ENCODE results near the gene UPF3A. TPM values are rescaled to one million over a fixed set of nuclear protein-coding genes. Genes with fewer than 3 reads are reported as not detected.

The UPF3A gene
- total and polyA plus RNA-seq, 10 of the 15 experiments (the other 5 are each of a cell fraction or from before 2014, with no cell fraction given): 18.6 to 61.5 (median 43.3) TPM

- TF ChIP-seq CHD2 (IDR thresholded peaks at IDR 0.05; ENCODE audit: borderline replicate concordance, low read depth, low read length) (peak; percentile 97), SMAD5 (IDR thresholded peaks at IDR 0.05; ENCODE audit: low read depth) (peak; percentile 85), NR2C1 (IDR thresholded peaks at IDR 0.05) (peak; percentile 90), MEF2B (IDR thresholded peaks at IDR 0.05; ENCODE audit: partially characterized antibody, poor library complexity, severe bottlenecking) (peak; percentile 54), POLR2AphosphoS5 (IDR thresholded peaks at IDR 0.05; ENCODE audit: low read length) (peak; percentile 83), BHLHE40 (IDR thresholded peaks at IDR 0.05; ENCODE audit: borderline replicate concordance in 1 of 2, low read depth in 2 of 2, low read length in 1 of 2) (peak; percentile 20 to 83; a peak in 3 of 4 replicates), YY1 (IDR thresholded peaks at IDR 0.05; ENCODE audit: low read depth, low read length) (peak; percentile 81; the same call in 1 of the 2 replicates), ZSCAN29 (IDR thresholded peaks at IDR 0.05) (no peak; the same call in 1 of the 2 replicates), ZNF687 (IDR thresholded peaks at IDR 0.05) (peak; percentile 51; the same call in 1 of the 2 replicates), HDGF (IDR thresholded peaks at IDR 0.05) (peak; percentile 47; the same call in 1 of the 2 replicates), SMAD1 (IDR thresholded peaks at IDR 0.05; ENCODE audit: low read depth, partially characterized antibody) (no peak), BCL3 (IDR thresholded peaks at IDR 0.05; ENCODE audit: borderline replicate concordance, insufficient read depth, low read depth, low read length, poor library complexity, severe bottlenecking) (peak; percentile 21), MYC (IDR thresholded peaks at IDR 0.05; ENCODE audit: insufficient read depth, insufficient read length, insufficient replicate concordance, low read length, severe bottlenecking) (peak; percentile 45), RELA (IDR thresholded peaks at IDR 0.05; ENCODE audit: borderline replicate concordance, partially characterized antibody) (no peak), IKZF2 (IDR thresholded peaks at IDR 0.05) (no peak), ZNF207 (IDR thresholded peaks at IDR 0.05; ENCODE audit: borderline replicate concordance) (peak; percentile 76)
- TF ChIP-seq, protein P1, sequence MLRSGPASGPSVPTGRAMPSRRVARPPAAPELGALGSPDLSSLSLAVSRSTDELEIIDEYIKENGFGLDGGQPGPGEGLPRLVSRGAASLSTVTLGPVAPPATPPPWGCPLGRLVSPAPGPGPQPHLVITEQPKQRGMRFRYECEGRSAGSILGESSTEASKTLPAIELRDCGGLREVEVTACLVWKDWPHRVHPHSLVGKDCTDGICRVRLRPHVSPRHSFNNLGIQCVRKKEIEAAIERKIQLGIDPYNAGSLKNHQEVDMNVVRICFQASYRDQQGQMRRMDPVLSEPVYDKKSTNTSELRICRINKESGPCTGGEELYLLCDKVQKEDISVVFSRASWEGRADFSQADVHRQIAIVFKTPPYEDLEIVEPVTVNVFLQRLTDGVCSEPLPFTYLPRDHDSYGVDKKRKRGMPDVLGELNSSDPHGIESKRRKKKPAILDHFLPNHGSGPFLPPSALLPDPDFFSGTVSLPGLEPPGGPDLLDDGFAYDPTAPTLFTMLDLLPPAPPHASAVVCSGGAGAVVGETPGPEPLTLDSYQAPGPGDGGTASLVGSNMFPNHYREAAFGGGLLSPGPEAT (IDR thresholded peaks at IDR 0.05; ENCODE audit: low read depth): no peak
- TF ChIP-seq, protein P2, sequence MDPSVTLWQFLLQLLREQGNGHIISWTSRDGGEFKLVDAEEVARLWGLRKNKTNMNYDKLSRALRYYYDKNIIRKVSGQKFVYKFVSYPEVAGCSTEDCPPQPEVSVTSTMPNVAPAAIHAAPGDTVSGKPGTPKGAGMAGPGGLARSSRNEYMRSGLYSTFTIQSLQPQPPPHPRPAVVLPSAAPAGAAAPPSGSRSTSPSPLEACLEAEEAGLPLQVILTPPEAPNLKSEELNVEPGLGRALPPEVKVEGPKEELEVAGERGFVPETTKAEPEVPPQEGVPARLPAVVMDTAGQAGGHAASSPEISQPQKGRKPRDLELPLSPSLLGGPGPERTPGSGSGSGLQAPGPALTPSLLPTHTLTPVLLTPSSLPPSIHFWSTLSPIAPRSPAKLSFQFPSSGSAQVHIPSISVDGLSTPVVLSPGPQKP (IDR thresholded peaks at IDR 0.05; ENCODE audit: low read depth, low read length): peak; percentile 72
- TF ChIP-seq, protein P3, sequence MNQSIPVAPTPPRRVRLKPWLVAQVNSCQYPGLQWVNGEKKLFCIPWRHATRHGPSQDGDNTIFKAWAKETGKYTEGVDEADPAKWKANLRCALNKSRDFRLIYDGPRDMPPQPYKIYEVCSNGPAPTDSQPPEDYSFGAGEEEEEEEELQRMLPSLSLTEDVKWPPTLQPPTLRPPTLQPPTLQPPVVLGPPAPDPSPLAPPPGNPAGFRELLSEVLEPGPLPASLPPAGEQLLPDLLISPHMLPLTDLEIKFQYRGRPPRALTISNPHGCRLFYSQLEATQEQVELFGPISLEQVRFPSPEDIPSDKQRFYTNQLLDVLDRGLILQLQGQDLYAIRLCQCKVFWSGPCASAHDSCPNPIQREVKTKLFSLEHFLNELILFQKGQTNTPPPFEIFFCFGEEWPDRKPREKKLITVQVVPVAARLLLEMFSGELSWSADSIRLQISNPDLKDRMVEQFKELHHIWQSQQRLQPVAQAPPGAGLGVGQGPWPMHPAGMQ (IDR thresholded peaks at IDR 0.05; ENCODE audit: borderline replicate concordance): peak; percentile 56; the same call in 1 of the 2 replicates
These were observed at the start of gene UPF3A (continued) for GRCh38 chr13:114281351-114282040.

Data from GM12878 (cell line).